NCI-H2196 (cell line): ENCODE data around the gene SMIM15.

Experiments used
- DNase-seq: peaks from one replicate; lab custom pipeline; 2025; ENCODE audit not compliant: unreplicated experiment; lab: John Stamatoyannopoulos, UW

The SMIM15 gene

DNA sequence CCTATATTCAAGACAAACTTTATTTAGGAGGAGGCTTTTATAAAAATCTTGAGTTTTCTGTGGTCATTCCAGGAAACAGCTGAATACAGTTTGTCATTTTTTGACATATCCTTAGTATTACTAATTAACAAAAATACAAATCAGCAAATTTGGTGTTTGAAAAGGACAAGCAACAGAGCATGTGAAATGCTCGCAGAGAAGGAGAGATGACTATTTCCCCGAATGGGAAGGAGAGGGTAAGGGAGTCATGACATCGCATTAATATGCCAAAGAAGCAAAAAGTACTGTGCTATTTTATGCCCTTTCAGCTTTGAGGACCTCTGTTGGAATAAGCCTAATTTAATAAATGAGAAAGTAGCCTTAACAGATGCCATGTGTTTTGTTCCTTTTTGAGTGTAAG lies 1.8 kb downstream of the SMIM15 start:
- DNase-seq = no peak

DNA sequence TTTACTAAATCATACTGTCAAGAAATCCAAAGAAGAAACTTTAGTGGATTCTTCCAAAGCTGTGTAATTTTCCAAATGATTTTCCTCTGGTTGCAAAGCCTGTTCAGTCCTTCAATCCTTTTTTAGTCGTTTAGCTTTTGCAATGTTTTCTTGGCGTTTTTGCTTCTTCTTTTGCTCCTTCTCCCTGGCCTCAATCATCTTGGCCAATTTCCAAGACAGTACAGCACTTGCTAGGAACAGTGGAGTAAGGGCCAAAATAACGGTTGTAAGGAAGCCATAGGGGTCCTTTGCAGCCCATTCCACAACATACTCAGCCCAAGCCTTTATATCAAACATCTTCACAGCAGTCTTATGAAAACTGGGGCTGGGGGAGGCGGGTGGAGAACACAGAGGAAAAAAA lies 2.4 kb downstream of the SMIM15 start:
- no peak for DNase-seq

- DNase-seq = no peak
Observed at GRCh38 chr5:61159070-61159469, 3.2 kb downstream of the SMIM15 start.

DNA sequence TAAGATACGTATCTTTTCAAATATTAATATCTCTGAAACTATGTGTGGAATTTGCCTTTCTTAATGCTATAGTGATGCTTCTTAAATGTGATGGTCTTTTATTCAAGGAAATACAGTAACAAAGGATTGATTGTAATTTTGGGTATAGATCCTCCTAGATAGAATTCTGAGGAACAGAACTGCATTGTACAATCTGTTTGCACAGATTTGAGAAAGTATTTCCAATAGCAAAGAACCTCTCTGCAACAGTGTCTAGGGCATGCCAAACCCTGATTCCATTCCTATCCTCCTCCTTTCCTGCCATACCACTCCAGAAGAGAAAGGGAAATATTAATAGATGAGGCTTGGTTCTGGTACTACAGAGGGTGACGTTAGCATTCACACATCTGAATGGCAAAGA lies 10.4 kb downstream of the SMIM15 start:
- no peak for DNase-seq

GRCh38 chr5:61148515-61148914 lies 13.8 kb downstream of the SMIM15 start:
- no peak for DNase-seq

GRCh38 chr5:61142811-61143210 lies 19.5 kb downstream of the SMIM15 start:
- DNase-seq = no peak

DNA sequence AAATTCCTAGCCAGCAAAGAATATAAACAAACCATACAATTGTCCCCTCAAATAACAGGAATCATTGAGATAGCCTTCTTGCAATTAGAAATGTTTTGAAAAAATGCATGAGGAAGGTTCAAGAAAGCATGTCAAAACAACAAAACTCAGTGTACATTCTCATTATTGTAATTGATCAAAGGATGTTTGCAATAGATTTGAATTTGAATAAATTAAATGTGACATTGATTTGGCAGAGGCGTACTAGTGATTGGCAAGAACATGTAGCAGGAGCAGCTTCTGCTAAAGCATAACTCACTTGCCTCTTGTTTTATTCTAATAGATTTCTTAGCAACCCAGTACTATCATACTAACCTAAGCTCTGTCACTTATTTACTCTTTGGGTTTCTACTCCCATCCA lies 19.9 kb downstream of the SMIM15 start:
- no peak for DNase-seq

GRCh38 chr5:61141801-61142200 lies 20.5 kb downstream of the SMIM15 start:
- DNase-seq = no peak

DNA sequence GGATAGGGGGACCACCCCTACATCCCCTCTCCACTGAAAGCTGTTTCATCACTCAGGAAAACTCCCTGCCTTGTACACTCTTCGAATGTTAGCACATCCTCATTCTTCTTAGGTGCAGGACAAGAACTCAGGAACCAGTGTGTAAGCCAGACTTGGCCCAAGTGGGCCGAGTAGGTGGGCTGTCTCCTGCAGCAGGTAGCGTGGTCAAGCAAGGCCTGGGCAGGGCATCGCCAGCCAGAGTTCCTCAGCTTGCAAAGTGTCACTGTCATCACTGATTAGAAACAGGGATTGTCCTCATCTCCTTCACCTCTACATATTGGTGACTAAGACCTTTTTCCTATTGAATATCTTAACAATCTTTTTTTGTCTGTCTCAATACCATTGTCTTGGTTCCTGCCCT lies 22.3 kb downstream of the SMIM15 start:
- DNase-seq = no peak

- DNase-seq = no peak
Observed at GRCh38 chr5:61139094-61139873, 23.0 kb downstream of the SMIM15 start.

GRCh38 chr5:61137835-61138234 lies 24.4 kb downstream of the SMIM15 start:
- no peak for DNase-seq

DNA sequence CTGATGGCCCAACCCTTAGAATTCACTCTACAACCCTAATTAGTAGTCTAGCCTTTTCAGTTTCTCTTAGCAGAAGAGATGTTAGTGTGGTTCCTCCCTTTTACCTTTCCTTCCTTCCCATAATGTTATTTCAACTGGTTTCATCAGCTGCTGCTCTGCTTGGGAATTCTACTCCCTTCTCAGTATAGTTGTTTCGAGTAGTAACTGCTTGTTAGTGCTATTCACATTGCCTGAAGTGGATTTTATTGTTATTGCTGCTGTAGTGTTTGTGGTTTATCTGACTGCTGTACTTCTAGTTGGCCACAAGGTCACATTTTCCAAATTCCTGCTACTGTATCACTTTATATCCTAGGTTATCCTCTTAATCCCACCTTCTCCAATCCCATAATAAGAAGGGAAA lies 29.7 kb downstream of the SMIM15 start:
- no peak for DNase-seq

- no peak for DNase-seq
Observed at GRCh38 chr5:61130289-61130688, 32.0 kb downstream of the SMIM15 start.

GRCh38 chr5:61123145-61123544 lies 39.1 kb downstream of the SMIM15 start:
- no peak for DNase-seq

GRCh38 chr5:61120534-61120933 lies 41.7 kb downstream of the SMIM15 start:
- no peak for DNase-seq

DNA sequence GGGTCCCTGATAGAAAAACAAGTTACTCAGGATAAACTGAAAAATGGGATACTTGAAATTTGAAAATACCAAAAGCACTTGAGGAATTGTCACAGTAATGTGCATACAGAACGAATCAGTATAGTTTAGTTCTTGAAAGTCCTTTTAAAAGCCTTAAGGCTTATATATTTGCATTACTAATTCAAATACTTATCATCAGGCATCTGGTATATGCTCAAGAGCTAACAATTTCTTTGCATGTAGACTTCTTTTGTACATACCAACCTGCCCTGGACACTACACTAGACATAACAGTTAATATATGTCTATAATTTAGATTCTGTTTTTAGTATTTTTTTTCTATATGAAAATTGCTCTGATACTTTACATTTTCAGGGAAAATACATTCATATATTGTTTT lies 43.2 kb downstream of the SMIM15 start:
- no peak for DNase-seq

GRCh38 chr5:61115968-61116367 lies 46.3 kb downstream of the SMIM15 start:
- DNase-seq = no peak

DNA sequence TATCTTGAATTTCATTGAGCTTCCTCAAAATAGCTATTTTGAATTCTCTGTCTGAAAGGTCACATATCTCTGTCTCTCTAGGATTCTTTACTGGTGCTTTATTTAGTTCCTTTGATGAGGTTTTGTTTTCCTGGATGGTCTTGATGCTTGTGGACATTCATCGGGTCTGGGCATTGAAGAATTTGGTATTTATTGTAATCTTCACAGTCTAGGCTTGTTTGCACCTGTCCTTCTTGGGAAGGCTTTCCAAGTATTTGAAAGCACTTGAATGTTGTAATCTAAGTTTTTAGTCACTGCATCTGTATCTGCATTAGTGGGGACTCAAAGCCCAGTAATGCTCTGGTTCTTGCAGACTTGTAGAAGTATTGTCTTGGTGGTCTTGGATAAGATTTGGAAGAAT lies 47.8 kb downstream of the SMIM15 start:
- DNase-seq = no peak
